Thoracic aorta (tissue), 2 donors: Measurements from ENCODE around the gene ZNF57. TPM values are rescaled to one million over a fixed set of nuclear protein-coding genes. Genes with fewer than 3 reads are reported as not detected.

Experiments used
- ATAC-seq: fragments of 150-250 bp; one replicate; pipeline ENCODE4 v1.8.0; 2017; ENCODE audit warnings: low read depth; ENCODE audit not compliant: insufficient number of reproducible peaks, low FRiP score
- DNase-seq: peaks from one replicate; pipeline ENCODE4 v3.0.0-alpha.2; 2020; ENCODE audit warnings: low spot score
- H3K27ac ChIP-seq, 2 donors: fragments of 200-600 bp; sonication (generic); 1 replicate in 1 of 2; 2 replicates in 1 of 2; pipeline ENCODE4 v1.5.1; 2016; ENCODE audit warnings: mild to moderate bottlenecking in 2 of 2, moderate library complexity in 2 of 2
- H3K27me3 ChIP-seq: fragments of 200-600 bp; sonication (generic); replicated peaks from 2 replicates; pipeline ENCODE4 v1.6.0; 2016; ENCODE audit warnings: mild to moderate bottlenecking; ENCODE audit not compliant: insufficient read depth
- H3K36me3 ChIP-seq: fragments of 200-600 bp; sonication (generic); one replicate; pipeline ENCODE4 v1.5.1; 2016
- H3K4me1 ChIP-seq, 2 donors: fragments of 200-600 bp; sonication (generic); 1 replicate in 1 of 2; 2 replicates in 1 of 2; pipeline versions ENCODE4 v1.5.1 to v1.6.0; 2016; ENCODE audit warnings: low read depth in 2 of 2, mild to moderate bottlenecking in 1 of 2; ENCODE audit not compliant: control insufficient read depth in 1 of 2
- H3K4me3 ChIP-seq: fragments of 200-600 bp; sonication (generic); 2 replicates; pipeline ENCODE4 v1.5.1; 2016; ENCODE audit warnings: mild to moderate bottlenecking
- H3K9me3 ChIP-seq: fragments of 200-600 bp; sonication (generic); 2 replicates; pipeline ENCODE4 v1.5.1; 2016
- total RNA-seq, 2 donors: library from RNA; depleted of rRNA; stranded (reverse); fragments of >200 nt; gene quantifications; one replicate each; pipeline versions ENCODE4 v1.1.0 to v1.2.3, GENCODE V29; 2016
- TF ChIP-seq, protein P1 (sequence below): fragments of 200-600 bp; sonication (generic); IDR thresholded peaks from one replicate; pipeline ENCODE4 v1.5.1; 2019; ENCODE audit warnings: antibody characterized with exemption

The ZNF57 gene
- total RNA-seq, 2 donors from 2014 or later: 4.0 to 4.2 TPM

DNA sequence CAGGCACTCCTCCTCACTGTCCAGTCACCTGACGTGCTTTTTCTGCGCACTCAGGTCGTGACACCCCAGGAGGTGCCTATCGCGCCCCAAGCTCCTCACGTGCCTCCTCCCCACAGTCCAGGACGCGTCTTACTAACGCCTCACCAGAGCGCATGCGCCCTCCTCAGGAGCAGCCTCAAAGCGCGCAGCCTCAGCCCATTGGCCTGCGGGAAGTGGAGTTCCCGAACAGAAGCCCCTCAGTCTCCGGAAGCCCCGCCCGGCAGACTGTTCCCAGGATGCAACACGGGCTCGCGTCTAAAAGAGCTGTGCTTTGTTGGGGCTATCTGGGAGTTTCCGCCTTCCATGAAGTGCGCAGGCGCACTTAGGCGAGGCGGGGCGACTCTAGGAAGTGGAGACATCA is 41.9 kb upstream of the ZNF57 start:
- H3K36me3 ChIP-seq: peaks cover 15% of the 10 kb centered on the region
- TF ChIP-seq, protein P1, sequence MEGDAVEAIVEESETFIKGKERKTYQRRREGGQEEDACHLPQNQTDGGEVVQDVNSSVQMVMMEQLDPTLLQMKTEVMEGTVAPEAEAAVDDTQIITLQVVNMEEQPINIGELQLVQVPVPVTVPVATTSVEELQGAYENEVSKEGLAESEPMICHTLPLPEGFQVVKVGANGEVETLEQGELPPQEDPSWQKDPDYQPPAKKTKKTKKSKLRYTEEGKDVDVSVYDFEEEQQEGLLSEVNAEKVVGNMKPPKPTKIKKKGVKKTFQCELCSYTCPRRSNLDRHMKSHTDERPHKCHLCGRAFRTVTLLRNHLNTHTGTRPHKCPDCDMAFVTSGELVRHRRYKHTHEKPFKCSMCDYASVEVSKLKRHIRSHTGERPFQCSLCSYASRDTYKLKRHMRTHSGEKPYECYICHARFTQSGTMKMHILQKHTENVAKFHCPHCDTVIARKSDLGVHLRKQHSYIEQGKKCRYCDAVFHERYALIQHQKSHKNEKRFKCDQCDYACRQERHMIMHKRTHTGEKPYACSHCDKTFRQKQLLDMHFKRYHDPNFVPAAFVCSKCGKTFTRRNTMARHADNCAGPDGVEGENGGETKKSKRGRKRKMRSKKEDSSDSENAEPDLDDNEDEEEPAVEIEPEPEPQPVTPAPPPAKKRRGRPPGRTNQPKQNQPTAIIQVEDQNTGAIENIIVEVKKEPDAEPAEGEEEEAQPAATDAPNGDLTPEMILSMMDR: no peak
- no peak for ATAC-seq

DNA sequence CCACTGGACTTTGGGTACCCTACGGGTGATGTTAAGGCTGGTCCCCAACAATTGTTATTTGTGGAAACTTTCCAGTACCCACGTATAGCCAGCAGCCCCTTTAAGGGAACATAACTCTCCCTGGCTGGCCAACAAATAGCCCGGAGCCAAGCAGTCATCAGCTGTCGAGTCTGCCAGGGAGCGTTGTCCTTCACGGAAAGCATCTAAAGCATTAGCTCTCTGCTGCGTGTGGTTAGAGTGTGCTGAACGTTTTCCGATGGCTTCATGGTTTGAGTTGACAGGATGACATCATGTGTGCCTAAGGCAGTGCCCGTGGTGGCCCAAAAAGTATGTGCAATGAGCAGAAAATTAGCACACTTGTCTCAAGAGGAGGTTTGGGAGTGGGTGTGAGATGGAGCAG is 36.9 kb upstream of the ZNF57 start:
- no peaks in the 10 kb centered on the region for H3K36me3 ChIP-seq
- no peaks in the 10 kb centered on the region for H3K4me1 ChIP-seq
- H3K27me3 ChIP-seq: no peaks in the 10 kb centered on the region
- peaks cover 14% of the 10 kb centered on the region for H3K9me3 ChIP-seq
- DNase-seq: no peak
- H3K4me3 ChIP-seq: no peak overlapping the region
- ATAC-seq: no peak
- TF ChIP-seq, protein P1: no peak
- H3K27ac ChIP-seq: no peak overlapping the region

More for the DNA sequence above, 41.9 kb upstream of the ZNF57 start:
- Histone ChIP-seq H3K4me1 (no peaks in the 10 kb centered on the region), H3K4me3 (no peak overlapping the region), H3K27me3 (no peaks in the 10 kb centered on the region), H3K27ac (no peak overlapping the region), H3K9me3 (peaks cover 62% of the 10 kb centered on the region)
- DNase-seq: no peak

DNA sequence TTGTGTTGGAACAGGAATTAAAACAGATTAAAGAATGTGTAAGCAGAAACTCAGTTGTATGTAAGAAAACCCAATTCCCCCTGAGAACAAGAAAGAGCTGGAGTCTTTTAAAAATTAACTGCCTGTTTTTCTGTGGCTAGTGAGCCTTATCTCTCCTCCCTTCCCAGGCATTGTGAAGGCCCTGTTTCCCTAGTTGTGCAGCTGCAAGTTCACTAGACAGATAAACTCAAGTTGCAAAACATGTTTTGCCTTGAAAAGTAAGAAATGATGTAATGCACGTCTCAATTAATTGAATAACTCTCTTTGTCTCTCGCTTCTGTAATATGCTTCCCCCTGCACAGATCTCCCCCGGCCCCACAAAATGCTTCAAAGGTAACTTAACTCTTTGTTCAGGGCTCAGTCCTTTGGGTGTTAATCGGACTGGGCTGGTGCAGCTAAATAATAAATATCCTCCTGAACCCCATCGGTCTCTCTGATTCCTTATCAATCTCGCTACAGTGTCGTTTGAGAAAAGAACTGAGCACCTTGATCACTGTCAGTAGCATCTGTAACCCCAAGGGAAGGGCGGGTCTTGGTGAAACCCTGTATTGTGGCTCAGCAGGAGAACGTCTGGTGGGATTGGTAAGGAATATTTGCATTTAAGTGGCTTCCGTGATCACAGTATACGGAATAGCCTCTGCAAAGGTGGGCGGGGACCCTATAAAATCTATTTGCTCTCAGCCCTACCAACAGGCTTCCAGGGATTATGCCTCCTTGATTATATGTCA is 35.2 kb upstream of the ZNF57 start:
- no peaks in the 10 kb centered on the region for H3K27me3 ChIP-seq
- no peak overlapping the region for H3K4me3 ChIP-seq
- no peaks in the 10 kb centered on the region for H3K36me3 ChIP-seq
- no peak overlapping the region for H3K27ac ChIP-seq
- DNase-seq (no peak), ATAC-seq (no peak)
- peaks cover 1% of the 10 kb centered on the region for H3K9me3 ChIP-seq
- H3K4me1 ChIP-seq: no peaks in the 10 kb centered on the region
- TF ChIP-seq, protein P1: no peak

DNA sequence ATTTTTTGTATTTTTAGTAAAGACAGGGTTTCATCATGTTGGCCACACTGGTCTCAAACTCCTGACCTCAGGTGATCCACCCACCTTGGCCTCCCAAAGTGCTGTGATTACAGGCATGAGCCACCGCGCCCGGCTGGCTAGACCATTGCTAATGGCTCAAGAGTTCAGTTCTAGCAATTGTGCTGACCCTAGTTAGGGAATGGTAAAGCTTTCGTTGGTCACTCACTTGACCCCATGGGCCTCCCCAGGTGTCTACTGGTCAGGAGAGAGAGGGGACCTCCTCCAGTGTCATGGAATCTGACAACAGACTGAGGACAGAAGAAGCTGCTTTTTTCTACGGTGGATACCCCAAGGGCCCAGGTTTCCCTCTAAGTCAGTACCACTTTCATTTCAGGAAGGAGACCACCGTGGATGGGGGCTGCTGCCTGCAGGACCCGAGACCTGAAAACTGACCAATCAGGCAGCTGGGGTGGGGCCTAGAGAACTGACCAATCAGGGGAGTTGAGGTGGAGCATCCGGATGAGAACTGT is 34.2 kb upstream of the ZNF57 start:
- DNase-seq (no peak), ATAC-seq (no peak)
- Histone ChIP-seq H3K4me1 (no peaks in the 10 kb centered on the region), H3K27me3 (no peaks in the 10 kb centered on the region), H3K27ac (no peak overlapping the region), H3K4me3 (no peak overlapping the region), H3K9me3 (no peaks in the 10 kb centered on the region), H3K36me3 (no peaks in the 10 kb centered on the region)
- TF ChIP-seq, protein P1: no peak

DNA sequence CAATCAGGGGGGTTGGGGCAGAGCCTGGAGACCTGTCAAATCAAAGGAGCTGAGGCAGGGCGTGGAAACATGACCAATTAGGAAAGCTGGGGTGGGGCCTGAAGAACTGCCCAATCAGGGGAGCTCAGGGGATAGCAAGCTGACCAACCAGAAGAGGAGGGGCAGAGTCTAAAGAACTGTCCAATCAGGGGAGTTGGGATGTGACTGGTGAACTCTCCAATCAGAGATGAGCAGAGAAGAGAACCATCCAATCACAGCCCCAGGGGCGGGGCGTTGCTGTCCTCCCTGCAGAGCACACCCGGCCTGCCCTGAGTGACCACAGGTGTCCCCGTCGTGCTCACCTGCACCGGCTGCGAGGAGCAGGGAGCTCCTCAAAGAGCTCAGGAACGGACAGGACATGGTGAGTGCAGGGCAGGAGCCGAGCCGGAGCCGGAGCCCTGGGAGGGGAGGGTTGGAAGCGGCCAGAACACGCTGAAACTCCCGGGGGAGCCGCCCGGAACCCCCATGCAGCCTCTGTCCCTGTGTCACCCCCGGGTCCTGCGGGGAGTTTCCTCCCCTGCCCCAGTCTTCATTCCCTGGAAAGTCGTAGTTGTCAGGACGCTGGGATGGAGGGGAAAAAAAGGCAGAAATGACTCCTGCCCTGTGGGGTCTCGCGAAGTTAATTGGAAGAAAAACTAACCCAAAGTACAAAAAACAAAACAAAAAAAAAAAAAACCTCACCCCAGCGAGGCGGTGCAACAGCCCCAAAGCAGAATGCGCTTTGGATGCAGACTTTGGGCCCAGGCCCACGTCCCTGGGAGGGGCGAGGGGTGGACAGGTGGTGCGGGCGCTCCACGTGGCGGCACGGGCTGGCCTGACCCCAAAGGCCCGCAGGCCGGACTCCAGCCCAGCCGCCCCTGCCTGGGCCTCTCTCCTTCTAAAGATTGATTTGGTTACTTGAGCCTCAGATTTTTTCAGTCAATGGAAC is 33.4 kb upstream of the ZNF57 start, which contains the start of gene ZNF556:
TSS of gene ZNF556 (plus strand) at position 311 of the 967 bp plus-strand sequence. CDS start at position 398, 87 bp downstream.
- DNase-seq (no peak), ATAC-seq (no peak)
- Histone ChIP-seq H3K27ac (no peak within 1 kb of the TSS), H3K4me1 (no peaks in the 10 kb centered on the region), H3K9me3 (no peaks in the 10 kb centered on the region), H3K27me3 (no peaks in the 10 kb centered on the region), H3K4me3 (no peak within 1 kb of the TSS), H3K36me3 (no peaks in the 10 kb centered on the region)
- TF ChIP-seq, protein P1: no peak
